Caki2 (cell line): ENCODE data around the gene PCSK2. TPM values are rescaled to one million over a fixed set of nuclear protein-coding genes. Genes with fewer than 3 reads are reported as not detected.
A peak's percentile ranks its signal among the peaks of the same experiment; 100 is the strongest.

Experiments
- DNase-seq: peaks from one replicate; pipeline ENCODE4 v3.0.0-alpha.2; 2015; ENCODE audit warnings: low read depth
- in situ Hi-C: cut with HindIII; loops from 2 replicates; pipeline ENCODE4 v1.10.0; 2016; ENCODE audit warnings: low sequenced_read_pairs, low pct_unique_long_range_greater_than_20kb, mixed read lengths
- total RNA-seq: library from RNA; depleted of rRNA; stranded (reverse); fragments of >200 nt; shearing (Covaris generic); gene quantifications from 2 replicates; pipeline ENCODE4 v1.2.3, GENCODE V29; 2014; ENCODE audit warnings: low replicate concordance

The PCSK2 gene
- total RNA-seq, 1 experiment from 2014 or later: 0.91 TPM

DNA sequence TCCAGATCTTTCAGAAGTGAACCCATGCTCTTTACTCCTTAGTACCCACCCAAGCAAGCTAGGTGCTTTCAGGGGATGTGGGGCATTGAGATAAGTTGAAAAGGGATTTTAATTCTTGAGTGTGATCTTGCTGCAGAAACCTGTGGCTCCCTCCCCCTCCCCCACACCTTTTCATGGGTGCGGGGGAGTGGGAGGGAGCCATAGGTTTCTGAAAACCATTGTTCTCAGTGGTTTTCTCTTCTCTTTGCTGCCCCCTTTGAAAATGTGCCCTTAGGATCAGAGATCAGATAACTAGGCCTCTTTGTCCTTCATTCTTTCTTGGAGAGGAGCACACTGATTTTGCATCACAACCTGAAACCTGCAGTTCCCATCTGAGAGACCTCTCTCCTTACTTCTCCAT, 2.4 kb downstream of the PCSK2 start:
- no peak for DNase-seq
- in situ Hi-C loops: no loop called here

DNA sequence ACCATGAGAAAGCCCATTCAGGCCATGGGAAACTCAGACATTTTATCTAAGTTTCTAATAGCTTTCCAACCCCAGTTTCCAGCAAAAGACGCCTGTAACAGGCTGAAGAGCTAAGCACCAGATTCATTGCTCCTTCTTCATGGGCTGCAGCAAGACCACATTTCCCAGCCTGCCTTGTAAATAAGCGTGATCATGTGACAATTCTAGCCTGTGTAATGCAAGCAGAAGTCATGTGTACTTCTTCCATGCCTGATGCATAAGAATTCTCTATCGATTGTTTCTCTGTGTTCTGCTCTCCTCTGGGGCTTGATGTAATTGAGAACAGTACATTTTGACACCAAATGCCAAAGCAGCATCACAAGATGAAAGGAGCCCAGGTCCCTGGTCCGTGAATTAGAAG, 6.8 kb downstream of the PCSK2 start:
- in situ Hi-C loops: no loop called here

GRCh38 chr20:17236766-17237165, 9.9 kb downstream of the PCSK2 start:
- in situ Hi-C loops: no loop called here

More for the DNA sequence above, 6.8 kb downstream of the PCSK2 start:
- DNase-seq: no peak

DNA sequence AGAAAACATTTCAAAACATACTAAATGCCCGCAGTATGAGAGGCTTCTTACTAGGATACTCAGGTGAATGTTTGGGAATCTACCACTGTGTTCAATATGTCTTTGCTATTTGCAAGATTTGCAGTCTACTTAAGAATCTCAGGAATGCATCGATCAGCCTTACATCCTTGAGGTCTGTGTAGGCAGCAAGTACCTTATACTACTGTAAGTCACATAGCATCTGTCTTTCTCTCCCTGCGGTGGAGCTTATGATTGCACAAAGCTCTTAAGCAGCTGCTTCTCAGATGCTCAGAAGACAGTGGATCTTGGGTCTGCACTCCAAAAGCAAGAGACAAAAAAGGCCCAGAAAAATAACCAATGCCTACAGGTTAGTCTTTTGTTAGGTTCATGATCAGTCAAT, 21.4 kb downstream of the PCSK2 start:
- no peak for DNase-seq
- in situ Hi-C loops: no loop called here

More at GRCh38 chr20:17236766-17237165, 9.9 kb downstream of the PCSK2 start:
- no peak for DNase-seq

- no peak for DNase-seq
- in situ Hi-C loops: no loop called here
Observed at GRCh38 chr20:17262786-17263185, 35.9 kb downstream of the PCSK2 start.

DNA sequence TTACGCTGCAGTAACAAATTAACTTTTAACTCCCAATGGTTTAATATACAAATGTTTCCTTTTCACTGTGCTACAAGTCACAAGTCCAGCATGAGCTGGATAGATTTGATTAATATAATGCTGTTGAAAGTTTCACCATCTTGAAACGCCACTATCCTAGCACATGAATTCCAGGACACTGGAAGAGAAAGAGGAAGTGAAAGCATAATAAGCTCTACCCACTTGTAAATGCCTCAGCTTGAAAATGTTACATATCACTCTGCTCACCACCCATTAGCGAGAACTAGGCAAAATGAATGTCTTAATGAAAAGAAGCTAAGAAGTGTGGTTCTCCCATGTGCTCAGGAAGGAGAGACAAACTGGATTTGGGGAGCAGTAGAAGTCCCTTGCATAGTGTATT, 46.9 kb downstream of the PCSK2 start:
- no peak for DNase-seq
- in situ Hi-C loops: no loop called here

- DNase-seq: no peak
- in situ Hi-C loops: no loop called here
Observed at GRCh38 chr20:17276101-17276500, 49.3 kb downstream of the PCSK2 start.

- in situ Hi-C loops: no loop called here
- DNase-seq: peak; percentile 27
Observed at GRCh38 chr20:17281478-17281877, 54.6 kb downstream of the PCSK2 start.

GRCh38 chr20:17282501-17282900, 55.7 kb downstream of the PCSK2 start:
- in situ Hi-C loops: no loop called here

GRCh38 chr20:17287503-17287902, 60.7 kb downstream of the PCSK2 start:
- in situ Hi-C loops: no loop called here
- DNase-seq: no peak

More at GRCh38 chr20:17282501-17282900, 55.7 kb downstream of the PCSK2 start:
- DNase-seq: no peak

DNA sequence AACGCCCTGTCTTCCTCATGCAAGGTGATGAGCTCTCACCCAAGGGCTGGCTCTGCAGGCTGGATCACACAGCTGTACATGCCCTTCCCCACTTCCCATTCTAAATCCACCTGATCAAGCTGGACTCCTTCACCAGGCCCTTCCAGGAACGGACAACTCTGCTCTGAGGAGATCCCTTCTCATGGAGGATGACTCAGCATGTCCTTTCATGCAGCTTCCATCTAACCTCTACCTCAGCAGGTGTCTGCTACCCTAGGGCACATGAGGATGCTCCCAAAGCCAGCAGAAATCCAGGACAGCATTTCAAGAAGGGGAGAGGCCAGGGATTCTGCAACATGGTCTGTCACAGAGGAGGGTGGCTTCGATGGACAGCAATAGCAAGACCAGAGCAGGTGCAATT, 61.2 kb downstream of the PCSK2 start:
- no peak for DNase-seq
- in situ Hi-C loops: no loop called here

DNA sequence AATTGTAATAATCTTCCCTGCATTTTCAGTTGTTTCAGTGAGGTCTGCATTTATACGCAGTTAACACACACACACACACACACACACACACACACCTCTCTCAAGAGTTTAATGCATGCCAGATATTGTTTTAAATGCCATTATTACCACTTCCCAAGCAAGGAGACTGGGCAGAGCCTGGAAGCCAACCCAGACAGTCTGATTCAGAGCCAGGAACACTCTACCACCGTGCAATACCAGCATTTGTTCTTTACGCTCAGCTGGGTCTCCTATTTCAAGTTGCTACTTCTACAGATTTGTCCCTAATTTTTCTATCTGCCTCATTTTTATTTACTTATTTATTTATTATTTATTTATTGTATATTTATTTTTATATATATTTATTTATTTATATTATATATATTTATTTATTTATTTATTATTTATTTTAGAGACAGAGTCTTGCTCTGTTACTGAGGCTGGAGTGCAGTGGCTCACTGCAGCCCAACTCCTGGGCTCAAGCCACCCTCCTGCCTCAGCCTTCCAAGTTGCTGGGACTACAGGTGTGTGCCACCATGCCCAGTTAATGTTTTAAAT, 68.4 kb downstream of the PCSK2 start:
- no peak for DNase-seq
- in situ Hi-C loops: no loop called here

- no peak for DNase-seq
- in situ Hi-C loops: no loop called here
Observed at GRCh38 chr20:17295991-17296390, 69.2 kb downstream of the PCSK2 start.

- no peak for DNase-seq
- in situ Hi-C loops: no loop called here
Observed at GRCh38 chr20:17298171-17298570, 71.3 kb downstream of the PCSK2 start.

GRCh38 chr20:17298751-17299150, 71.9 kb downstream of the PCSK2 start:
- in situ Hi-C loops: no loop called here
- no peak for DNase-seq

- in situ Hi-C loops: no loop called here
- no peak for DNase-seq
Observed at GRCh38 chr20:17300113-17300512, 73.3 kb downstream of the PCSK2 start.

DNA sequence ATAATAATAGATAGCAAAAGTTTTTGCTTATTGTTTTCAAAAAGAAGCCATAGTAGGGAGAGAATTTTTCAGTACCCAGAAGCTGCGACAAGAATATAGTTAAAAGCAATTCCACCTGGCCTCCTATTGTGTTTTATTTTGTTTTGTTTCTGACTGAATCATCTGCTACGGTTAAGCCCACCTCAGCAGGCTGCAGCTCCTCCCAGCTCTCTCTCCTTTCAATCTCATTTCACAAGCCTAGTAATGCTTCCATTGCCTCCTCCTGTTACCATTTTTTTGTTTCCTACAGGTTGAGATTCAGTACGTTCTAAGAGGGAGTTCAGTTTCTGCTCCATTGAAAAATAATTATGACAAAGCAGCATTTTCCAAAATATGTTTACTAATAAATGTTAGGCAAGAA, 77.9 kb downstream of the PCSK2 start:
- no peak for DNase-seq
- in situ Hi-C loops: no loop called here

- no peak for DNase-seq
- in situ Hi-C loops: no loop called here
Observed at GRCh38 chr20:17306427-17306826, 79.6 kb downstream of the PCSK2 start.

GRCh38 chr20:17314264-17314663, 87.4 kb downstream of the PCSK2 start:
- in situ Hi-C loops: no loop called here
- no peak for DNase-seq

GRCh38 chr20:17315407-17316231, 88.8 kb downstream of the PCSK2 start:
- peak; percentile 56 for DNase-seq
- in situ Hi-C loops: no loop called here
